ENCODE measurements around the gene APBA1. TPM values are rescaled to one million over a fixed set of nuclear protein-coding genes. Genes with fewer than 3 reads are reported as not detected.
A peak's percentile ranks its signal among the peaks of the same experiment; 100 is the strongest.
"Not testable (repeated sequence)": the region's sequence is repeated elsewhere in the genome, so short reads cannot be mapped to it uniquely, and the experiment has no call there.

The APBA1 gene
- polyA plus RNA-seq, 6 donors from 2014 or later = not detected

- no peaks in the 10 kb centered on the region for H3K9me3 Mint-ChIP-seq
- peaks cover 0 to 17% (median 15%) of the 10 kb centered on the region in 3 donors for H3K27me3 Mint-ChIP-seq
- peak overlapping the region in 1 of 6 donors; percentile 60 for H3K27ac Mint-ChIP-seq
- H3K36me3 Mint-ChIP-seq = no peaks in the 10 kb centered on the region
- no peak overlapping the region for H3K4me3 Mint-ChIP-seq
- no peak for DNase-seq
- ATAC-seq (ENCODE audit: low read depth in 2 of 2) = no peak
- H3K4me1 Mint-ChIP-seq = no peaks in the 10 kb centered on the region
These were observed 251.4 kb downstream of the APBA1 start for GRCh38 chr9:69420611-69421270.

- Mint-ChIP-seq H3K27me3 (peaks cover 0 to 39% (median 35%) of the 10 kb centered on the region in 3 donors), H3K4me3 (no peak overlapping the region), H3K9me3 (peaks cover 0 to 7% (median 0%) of the 10 kb centered on the region in 7 donors), H3K4me1 (no peaks in the 10 kb centered on the region), H3K27ac (no peak overlapping the region), H3K36me3 (no peaks in the 10 kb centered on the region)
- no peak for DNase-seq
- no peak for ATAC-seq (ENCODE audit: low read depth in 2 of 2)
These were observed 259.4 kb downstream of the APBA1 start for GRCh38 chr9:69412741-69413150.

- DNase-seq = no peak
- Mint-ChIP-seq H3K27ac (no peak overlapping the region), H3K4me3 (no peak overlapping the region), H3K4me1 (no peaks in the 10 kb centered on the region), H3K36me3 (no peaks in the 10 kb centered on the region), H3K27me3 (peaks cover 0 to 39% (median 35%) of the 10 kb centered on the region in 3 donors), H3K9me3 (peaks cover 0 to 7% (median 0%) of the 10 kb centered on the region in 7 donors)
- no peak for ATAC-seq (ENCODE audit: low read depth in 2 of 2)
These were observed 260.0 kb downstream of the APBA1 start for GRCh38 chr9:69411931-69412740.

GRCh38 chr9:69411246-69411645 lies 260.9 kb downstream of the APBA1 start:
- no peak for DNase-seq
- no peak overlapping the region for H3K27ac Mint-ChIP-seq

GRCh38 chr9:69409936-69410335 lies 262.2 kb downstream of the APBA1 start:
- not testable (repeated sequence) for ATAC-seq (ENCODE audit: low read depth in 2 of 2); H3K9me3 Mint-ChIP-seq; DNase-seq; H3K4me1 Mint-ChIP-seq; H3K4me3 Mint-ChIP-seq; H3K36me3 Mint-ChIP-seq; H3K27ac Mint-ChIP-seq
- H3K27me3 Mint-ChIP-seq = peaks cover 0 to 39% (median 35%) of the 10 kb centered on the region in 3 donors

More at GRCh38 chr9:69411246-69411645, 260.9 kb downstream of the APBA1 start:
- Mint-ChIP-seq H3K4me3 (no peak overlapping the region), H3K4me1 (no peaks in the 10 kb centered on the region), H3K9me3 (peaks cover 0 to 7% (median 0%) of the 10 kb centered on the region in 7 donors), H3K36me3 (no peaks in the 10 kb centered on the region), H3K27me3 (peaks cover 0 to 39% (median 35%) of the 10 kb centered on the region in 3 donors)
- ATAC-seq (ENCODE audit: low read depth in 2 of 2) = no peak

- Mint-ChIP-seq H3K27ac (no peak overlapping the region), H3K27me3 (peaks cover 0 to 15% (median 12%) of the 10 kb centered on the region in 3 donors), H3K36me3 (no peaks in the 10 kb centered on the region), H3K9me3 (peaks cover 0 to 5% (median 0%) of the 10 kb centered on the region in 7 donors), H3K4me1 (no peaks in the 10 kb centered on the region), H3K4me3 (no peak overlapping the region)
- ATAC-seq (ENCODE audit: low read depth in 2 of 2) (no peak), DNase-seq (no peak)
These were observed 271.7 kb downstream of the APBA1 start for GRCh38 chr9:69400470-69400869.

- ATAC-seq (ENCODE audit: low read depth in 2 of 2) (no peak), DNase-seq (no peak)
- Mint-ChIP-seq H3K9me3 (peaks cover 0 to 5% (median 0%) of the 10 kb centered on the region in 7 donors), H3K36me3 (no peaks in the 10 kb centered on the region), H3K4me3 (no peak overlapping the region), H3K27me3 (peaks cover 0 to 4% (median 2%) of the 10 kb centered on the region in 3 donors), H3K4me1 (no peaks in the 10 kb centered on the region), H3K27ac (no peak overlapping the region)
These were observed 274.6 kb downstream of the APBA1 start for GRCh38 chr9:69397384-69398214.

GRCh38 chr9:69396759-69397158 lies 275.4 kb downstream of the APBA1 start:
- peaks cover 4 to 9% (median 8%) of the 10 kb centered on the region in 3 donors for H3K27me3 Mint-ChIP-seq
- ATAC-seq (ENCODE audit: low read depth in 2 of 2) (no peak), DNase-seq (no peak)
- H3K4me3 Mint-ChIP-seq = no peak overlapping the region
- peaks cover 0 to 4% (median 0%) of the 10 kb centered on the region in 7 donors for H3K9me3 Mint-ChIP-seq
- no peak overlapping the region for H3K27ac Mint-ChIP-seq
- H3K36me3 Mint-ChIP-seq = no peaks in the 10 kb centered on the region
- H3K4me1 Mint-ChIP-seq = no peaks in the 10 kb centered on the region

- H3K27me3 Mint-ChIP-seq = peaks cover 4 to 9% (median 8%) of the 10 kb centered on the region in 3 donors
- ATAC-seq (ENCODE audit: low read depth in 2 of 2) = no peak
These were observed 276.5 kb downstream of the APBA1 start for GRCh38 chr9:69395718-69396117.

GRCh38 chr9:69393425-69393824 lies 278.7 kb downstream of the APBA1 start:
- no peak for ATAC-seq (ENCODE audit: low read depth in 2 of 2)
- Mint-ChIP-seq H3K4me1 (no peaks in the 10 kb centered on the region), H3K9me3 (peaks cover 0 to 2% (median 0%) of the 10 kb centered on the region in 7 donors), H3K27ac (no peak overlapping the region), H3K27me3 (peaks cover 4 to 12% (median 10%) of the 10 kb centered on the region in 3 donors), H3K36me3 (no peaks in the 10 kb centered on the region), H3K4me3 (no peak overlapping the region)
- DNase-seq = no peak

More at GRCh38 chr9:69395718-69396117, 276.5 kb downstream of the APBA1 start:
- no peak for DNase-seq
- H3K36me3 Mint-ChIP-seq = no peaks in the 10 kb centered on the region
- peaks cover 0 to 2% (median 0%) of the 10 kb centered on the region in 7 donors for H3K9me3 Mint-ChIP-seq
- H3K27ac Mint-ChIP-seq = no peak overlapping the region
- no peaks in the 10 kb centered on the region for H3K4me1 Mint-ChIP-seq
- H3K4me3 Mint-ChIP-seq = no peak overlapping the region

GRCh38 chr9:69392826-69393225 lies 279.3 kb downstream of the APBA1 start:
- H3K4me3 Mint-ChIP-seq = no peak overlapping the region
- no peak for DNase-seq

GRCh38 chr9:69391946-69392345 lies 280.2 kb downstream of the APBA1 start:
- Mint-ChIP-seq H3K27me3 (peaks cover 9 to 17% (median 13%) of the 10 kb centered on the region in 3 donors), H3K27ac (no peak overlapping the region), H3K9me3 (peaks cover 0 to 2% (median 0%) of the 10 kb centered on the region in 7 donors), H3K4me3 (no peak overlapping the region), H3K36me3 (no peaks in the 10 kb centered on the region), H3K4me1 (no peaks in the 10 kb centered on the region)
- DNase-seq (no peak), ATAC-seq (ENCODE audit: low read depth in 2 of 2) (no peak)

More at GRCh38 chr9:69392826-69393225, 279.3 kb downstream of the APBA1 start:
- H3K27ac Mint-ChIP-seq = no peak overlapping the region
- no peaks in the 10 kb centered on the region for H3K4me1 Mint-ChIP-seq
- H3K27me3 Mint-ChIP-seq = peaks cover 5 to 17% (median 13%) of the 10 kb centered on the region in 3 donors
- peaks cover 0 to 2% (median 0%) of the 10 kb centered on the region in 7 donors for H3K9me3 Mint-ChIP-seq
- H3K36me3 Mint-ChIP-seq = no peaks in the 10 kb centered on the region
- ATAC-seq (ENCODE audit: low read depth in 2 of 2) = no peak

- Mint-ChIP-seq H3K4me1 (no peaks in the 10 kb centered on the region), H3K27me3 (peaks cover 9 to 17% (median 13%) of the 10 kb centered on the region in 3 donors), H3K4me3 (no peak overlapping the region), H3K27ac (no peak overlapping the region), H3K9me3 (peaks cover 0 to 2% (median 0%) of the 10 kb centered on the region in 7 donors), H3K36me3 (no peaks in the 10 kb centered on the region)
- DNase-seq (no peak), ATAC-seq (ENCODE audit: low read depth in 2 of 2) (no peak)
These were observed 280.7 kb downstream of the APBA1 start for GRCh38 chr9:69391487-69391886.
